A673 (cell line): Measurements from ENCODE around the gene POLE3. TPM values are rescaled to one million over a fixed set of nuclear protein-coding genes. Genes with fewer than 3 reads are reported as not detected.
"Not testable (repeated sequence)": the region's sequence is repeated elsewhere in the genome, so short reads cannot be mapped to it uniquely, and the experiment has no call there.

Experiments used
- BruUV-seq: library from RNA; stranded (reverse); fragments of 400-500 nt; replicated peaks from 2 replicates; lab custom pipeline; 2021; lab: Mats Ljungman, UMichigan
- CTCF ChIA-PET: fragments of 300-600 bp; sonication (Branson Sonifier 250); formaldehyde crosslinking; loops from one replicate; lab custom pipeline; 2022; ENCODE audit warnings: antibody characterized with exemption; lab: Charles Lee
- POLR2A ChIA-PET: fragments of 300-600 bp; sonication (Branson Sonifier 250); formaldehyde crosslinking; loops from one replicate; lab custom pipeline; 2022; ENCODE audit warnings: antibody characterized with exemption; ENCODE audit not compliant: low non-redundant PET; lab: Charles Lee
- DNase-seq: peaks from one replicate; pipeline ENCODE4 v3.0.0-alpha.2; 2015; ENCODE audit warnings: low spot score
- H3K27ac ChIP-seq: fragments of 200-600 bp; sonication (generic); 2 replicates; pipeline ENCODE4 v1.5.1; 2016; ENCODE audit warnings: mixed run types, low read depth, mild to moderate bottlenecking, mixed read lengths, antibody characterized with exemption, low read length; ENCODE audit not compliant: poor library complexity, severe bottlenecking
- H3K27me3 ChIP-seq: fragments of 200-600 bp; sonication (generic); replicated peaks from 2 replicates; pipeline ENCODE4 v1.6.1; 2017; ENCODE audit warnings: mixed run types, low read depth, mild to moderate bottlenecking, mixed read lengths, antibody characterized with exemption, low read length; ENCODE audit not compliant: insufficient read depth, poor library complexity
- H3K36me3 ChIP-seq: fragments of 200-600 bp; sonication (generic); 2 replicates; pipeline ENCODE4 v1.6.1; 2016; ENCODE audit warnings: mixed run types, mild to moderate bottlenecking, mixed read lengths, antibody characterized with exemption, low read length; ENCODE audit not compliant: insufficient read depth, poor library complexity, severe bottlenecking
- H3K4me1 ChIP-seq: fragments of 200-600 bp; sonication (generic); 2 replicates; pipeline ENCODE4 v1.6.1; 2017; ENCODE audit warnings: mixed run types, mild to moderate bottlenecking, mixed read lengths, antibody characterized with exemption, low read length; ENCODE audit not compliant: insufficient read depth, poor library complexity, severe bottlenecking
- H3K4me3 ChIP-seq: fragments of 200-600 bp; sonication (generic); 2 replicates; pipeline ENCODE4 v1.5.1; 2016; ENCODE audit warnings: low read depth, mixed run types, mild to moderate bottlenecking, mixed read lengths, low read length; ENCODE audit not compliant: poor library complexity, severe bottlenecking
- H3K9me3 ChIP-seq: fragments of 200-600 bp; sonication (generic); 2 replicates; pipeline ENCODE4 v1.6.1; 2016; ENCODE audit warnings: mixed run types, low read depth, mild to moderate bottlenecking, mixed read lengths, antibody characterized with exemption, low read length; ENCODE audit not compliant: poor library complexity, severe bottlenecking
- CTCF ChIP-seq: fragments of 300-800, 200-600 bp; sonication (generic); conservative IDR thresholded peaks from 2 replicates; pipeline ENCODE4 v1.5.1; 2017; ENCODE audit warnings: low read depth, mild to moderate bottlenecking, antibody characterized with exemption, low read length, moderate library complexity, mixed read lengths
- EZH2 ChIP-seq: fragments of 200-600 bp; sonication (generic); IDR thresholded peaks from 2 replicates; pipeline ENCODE4 v1.6.1; 2017; ENCODE audit warnings: borderline replicate concordance, low read depth, mild to moderate bottlenecking, mixed read lengths, antibody characterized with exemption, low read length; ENCODE audit not compliant: poor library complexity, severe bottlenecking
- intact Hi-C: fragments of 100-400 bp; cut with micrococcal nuclease; formaldehyde crosslinking; loops from one replicate; pipeline ENCODE4 v1.10.0; 2022; ENCODE audit not compliant: unreplicated experiment
- total RNA-seq: library from RNA; stranded (reverse); gene quantifications from 2 replicates; pipeline ENCODE4 v1.2.3, GENCODE V29; 2021

Gene POLE3
- total RNA-seq, 1 experiment from 2014 or later: 109 TPM

GRCh38 chr9:113380869-113381378 lies 29.6 kb downstream of the POLE3 start:
- BruUV-seq: no TSS peak
- H3K4me1 ChIP-seq: no peaks in the 10 kb centered on the region
- POLR2A ChIA-PET: no interaction called here
- DNase-seq: no peak
- no peaks in the 10 kb centered on the region for H3K36me3 ChIP-seq
- no peak overlapping the region for H3K27ac ChIP-seq
- intact Hi-C loops: no loop called here
- CTCF ChIA-PET: no interaction called here
- no peaks in the 10 kb centered on the region for H3K27me3 ChIP-seq
- no peak overlapping the region for H3K4me3 ChIP-seq
- H3K9me3 ChIP-seq: no peaks in the 10 kb centered on the region
- TF ChIP-seq CTCF (no peak), EZH2 (no peak)

- BruUV-seq, H3K27ac ChIP-seq, intact Hi-C loops, H3K36me3 ChIP-seq, H3K4me1 ChIP-seq, H3K4me3 ChIP-seq, CTCF ChIA-PET, H3K9me3 ChIP-seq, H3K27me3 ChIP-seq, DNase-seq, POLR2A ChIA-PET: not testable (repeated sequence)
Observed at GRCh38 chr9:113379829-113380210, 30.7 kb downstream of the POLE3 start.

GRCh38 chr9:113379094-113379828 lies 31.2 kb downstream of the POLE3 start:
- H3K4me1 ChIP-seq, H3K27me3 ChIP-seq, DNase-seq, H3K27ac ChIP-seq, POLR2A ChIA-PET, BruUV-seq, intact Hi-C loops, H3K9me3 ChIP-seq, CTCF ChIA-PET, H3K36me3 ChIP-seq, H3K4me3 ChIP-seq: not testable (repeated sequence)

- no peaks in the 10 kb centered on the region for H3K9me3 ChIP-seq
- H3K4me3 ChIP-seq: peak within 1 kb of the TSS; percentile 96
- POLR2A ChIA-PET: no interaction called here
- CTCF ChIA-PET: no interaction called here
- BruUV-seq: no TSS peak
- TF ChIP-seq CTCF: no peak
- TF ChIP-seq EZH2: no peak
- intact Hi-C loops: no loop called here
- H3K27ac ChIP-seq: peak within 1 kb of the TSS; percentile 69
- peak; percentile 83 for DNase-seq
- H3K36me3 ChIP-seq: peaks cover 6% of the 10 kb centered on the region
- H3K4me1 ChIP-seq: no peaks in the 10 kb centered on the region
- no peaks in the 10 kb centered on the region for H3K27me3 ChIP-seq
Observed at GRCh38 chr9:113376634-113377567, 33.6 kb downstream of the POLE3 start, which contains the start of gene HDHD3. TSS of gene HDHD3 (minus strand) at chr9:113376986. CDS start at chr9:113374354, 2,632 bp downstream.
